HG03354 (cell line): ENCODE measurements around the gene ACSL5.
A peak's percentile ranks its signal among the peaks of the same experiment; 100 is the strongest.
"Not testable (repeated sequence)": the region's sequence is repeated elsewhere in the genome, so short reads cannot be mapped to it uniquely, and the experiment has no call there.

Experiments
- ATAC-seq: cut with Tn5 transposase; IDR thresholded peaks from one replicate; pipeline ENCODE4 v1.9.1; 2021; ENCODE audit warnings: mild to moderate bottlenecking; ENCODE audit not compliant: unreplicated experiment, poor library complexity, severe bottlenecking

Gene ACSL5

DNA sequence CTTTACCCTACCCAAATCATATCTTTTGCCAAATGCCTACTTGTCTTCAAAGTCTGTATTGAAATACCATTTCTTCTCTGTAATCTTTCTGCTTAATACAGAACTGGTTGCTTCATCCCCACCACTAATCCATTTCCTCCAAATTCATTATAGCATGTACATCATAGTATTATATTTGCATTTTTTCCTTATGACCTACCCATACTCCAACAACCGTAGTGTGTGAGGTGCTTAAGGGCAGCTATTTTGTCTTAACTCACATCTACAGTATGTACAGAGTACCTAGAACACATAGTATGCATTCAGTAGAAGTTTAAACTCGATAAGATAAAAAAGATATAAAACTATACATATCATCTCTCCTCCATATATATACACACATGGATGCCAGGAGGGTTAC lies 23.7 kb downstream of the ACSL5 start:
- no peak for ATAC-seq

DNA sequence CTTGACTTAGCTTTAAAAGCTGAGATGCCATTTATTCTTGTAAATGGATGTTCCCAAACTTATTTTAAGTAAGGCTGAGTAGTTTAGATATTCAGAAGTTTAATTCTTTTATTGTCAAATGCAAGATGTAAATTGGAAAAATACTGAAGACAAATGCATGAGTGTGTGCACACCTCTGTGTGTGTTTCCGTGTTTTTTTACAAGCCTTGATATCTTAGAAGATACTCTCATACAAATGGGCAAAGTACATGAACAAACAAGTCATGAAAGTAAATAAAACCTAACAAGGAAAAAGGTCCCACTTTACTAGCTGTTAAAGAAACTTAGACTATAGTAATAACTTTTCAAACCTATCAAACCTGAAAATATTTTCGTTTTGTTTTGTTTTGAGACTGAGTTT lies 29.0 kb downstream of the ACSL5 start:
- ATAC-seq, result no peak

DNA sequence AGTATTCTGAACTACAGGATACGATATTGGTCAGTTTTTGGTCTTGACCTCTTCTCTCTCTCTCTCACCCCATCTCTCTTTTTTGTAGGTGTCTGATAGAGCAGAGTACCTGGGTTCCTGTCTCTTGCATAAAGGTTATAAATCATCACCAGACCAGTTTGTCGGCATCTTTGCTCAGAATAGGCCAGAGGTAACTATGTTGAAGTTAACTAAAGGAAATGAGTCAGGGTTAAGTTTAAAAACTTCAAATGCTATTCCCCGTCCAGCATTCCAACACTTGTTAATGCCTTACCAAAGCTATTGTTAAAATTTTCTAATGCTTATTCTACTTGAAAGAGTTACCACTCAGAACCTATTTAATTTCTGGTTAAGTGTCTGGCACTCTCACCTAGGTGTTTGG lies 30.7 kb downstream of the ACSL5 start:
- no peak for ATAC-seq

DNA sequence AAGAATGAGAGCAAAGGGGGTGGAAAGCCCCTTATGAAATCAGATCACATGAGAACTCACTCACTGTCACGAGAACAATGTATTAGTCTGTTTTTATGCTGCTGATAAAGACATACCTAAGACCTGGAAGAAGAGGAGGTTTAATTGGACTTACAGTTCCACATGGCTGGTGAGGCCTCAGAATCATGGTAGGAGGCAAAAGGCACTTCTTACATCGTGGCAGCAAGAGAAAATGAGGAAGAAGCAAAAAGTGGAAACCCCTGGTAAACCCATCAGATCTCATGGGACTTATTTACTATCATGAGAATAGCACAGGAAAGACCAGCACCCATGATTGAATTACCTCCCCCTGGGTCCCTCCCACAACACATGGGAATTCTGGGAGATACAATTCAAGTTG lies 32.9 kb downstream of the ACSL5 start:
- not testable (repeated sequence) for ATAC-seq

DNA sequence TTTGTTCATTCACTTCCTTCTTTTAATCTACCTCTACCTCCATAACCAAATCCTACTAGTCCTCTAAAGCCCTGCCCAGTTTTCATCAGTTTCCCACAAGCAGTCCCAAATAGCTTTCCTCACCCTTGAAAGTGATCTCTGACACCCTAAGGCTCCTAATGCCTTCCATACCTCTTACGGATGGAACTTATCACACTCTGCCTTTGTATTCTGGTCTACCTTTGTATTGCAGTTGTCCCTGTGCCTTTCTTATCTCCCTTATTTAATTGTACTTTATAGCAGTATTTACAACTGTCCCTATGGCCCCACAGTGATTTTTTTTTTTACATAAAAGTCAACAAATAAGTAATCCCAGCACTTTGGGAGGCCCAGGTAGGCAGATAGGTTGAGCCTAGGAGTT lies 33.8 kb downstream of the ACSL5 start:
- ATAC-seq, result no peak

DNA sequence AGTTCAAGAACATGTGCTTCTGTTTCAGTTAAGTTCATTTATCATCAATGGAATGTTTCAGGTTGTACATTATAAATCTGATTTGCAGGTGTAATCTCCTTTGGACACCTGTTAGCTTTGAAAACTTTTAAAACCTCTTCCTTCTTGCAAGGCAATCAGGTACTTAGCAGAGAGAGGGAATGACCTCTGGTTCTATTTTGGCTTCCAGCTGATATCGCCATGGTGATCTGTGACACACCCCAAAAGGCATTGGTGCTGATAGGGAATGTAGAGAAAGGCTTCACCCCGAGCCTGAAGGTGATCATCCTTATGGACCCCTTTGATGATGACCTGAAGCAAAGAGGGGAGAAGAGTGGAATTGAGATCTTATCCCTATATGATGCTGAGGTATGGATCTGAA lies 35.4 kb downstream of the ACSL5 start:
- ATAC-seq, result no peak

DNA sequence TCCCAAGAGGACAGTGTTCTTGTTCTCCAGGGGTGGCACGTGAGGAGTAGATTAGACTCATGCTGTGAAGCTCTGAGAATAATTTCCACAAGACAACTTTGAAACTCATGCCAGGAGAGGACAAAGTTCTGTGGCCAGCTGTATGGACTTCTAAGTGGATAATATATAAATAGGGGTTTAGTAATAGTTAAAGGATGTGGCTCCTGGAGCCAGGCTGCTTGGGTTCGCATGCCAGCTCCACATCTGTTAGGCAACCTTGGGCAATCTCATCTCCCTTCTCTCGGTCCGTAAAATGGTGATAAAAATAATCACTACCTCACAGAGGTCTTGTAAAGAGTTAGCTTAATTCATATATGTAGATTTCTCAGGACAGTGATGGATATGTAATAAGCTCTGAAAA lies 35.8 kb downstream of the ACSL5 start:
- ATAC-seq, result no peak

DNA sequence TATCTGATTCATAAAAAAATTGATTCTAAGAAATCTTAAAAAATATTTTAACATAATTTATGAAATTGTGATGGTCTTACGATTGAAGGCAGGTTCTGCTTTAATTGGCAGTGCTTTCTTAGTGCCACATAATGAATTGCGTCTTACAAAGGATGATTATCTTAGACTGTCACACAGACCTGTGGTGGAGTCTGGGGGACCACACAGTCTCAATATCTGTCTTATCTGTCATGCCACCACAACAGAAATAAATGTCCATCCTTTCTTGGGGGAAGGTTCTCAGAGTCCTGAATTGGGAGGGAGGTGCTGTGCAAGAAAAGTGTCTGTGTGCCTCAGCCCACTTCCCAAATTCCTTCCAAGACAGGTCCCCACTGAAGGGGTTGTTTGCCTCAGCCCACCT lies 38.8 kb downstream of the ACSL5 start:
- no peak for ATAC-seq

DNA sequence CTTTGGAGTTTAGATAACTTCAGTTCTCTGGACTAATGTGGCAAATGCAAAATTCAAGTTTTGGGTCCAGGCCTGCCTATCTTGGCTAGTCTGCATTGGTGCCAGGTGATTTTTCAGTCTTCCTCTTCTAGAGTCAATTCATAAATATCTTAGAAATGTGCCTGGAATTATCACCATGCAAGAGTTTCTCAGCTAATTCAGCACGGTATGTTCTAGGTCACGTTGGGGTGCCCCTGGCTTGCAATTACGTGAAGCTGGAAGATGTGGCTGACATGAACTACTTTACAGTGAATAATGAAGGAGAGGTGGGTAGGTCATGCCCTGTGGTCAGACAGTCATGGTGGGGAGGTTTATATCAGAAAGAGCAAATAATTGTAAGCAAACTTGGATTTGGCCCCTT lies 47.8 kb downstream of the ACSL5 start:
- no peak for ATAC-seq

DNA sequence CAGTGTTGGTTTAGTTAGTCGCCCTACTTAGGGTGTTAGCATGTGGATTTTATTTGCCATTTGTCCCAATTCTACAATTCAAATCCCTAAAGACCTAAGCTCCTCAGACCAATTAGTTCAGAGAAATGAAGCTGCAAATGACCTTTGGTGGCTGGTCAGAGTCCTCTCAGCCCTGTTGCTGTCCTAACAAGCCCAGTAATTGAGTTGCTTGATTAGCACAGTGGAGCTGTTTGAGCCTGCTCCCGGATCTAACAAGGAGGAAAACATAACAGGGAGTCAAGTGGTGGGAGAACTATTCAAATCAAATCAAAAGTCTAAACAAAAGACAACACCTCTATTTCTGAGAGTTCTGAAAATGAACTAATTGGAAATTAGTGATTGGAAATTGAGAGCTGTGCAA lies 50.7 kb downstream of the ACSL5 start:
- no peak for ATAC-seq

DNA sequence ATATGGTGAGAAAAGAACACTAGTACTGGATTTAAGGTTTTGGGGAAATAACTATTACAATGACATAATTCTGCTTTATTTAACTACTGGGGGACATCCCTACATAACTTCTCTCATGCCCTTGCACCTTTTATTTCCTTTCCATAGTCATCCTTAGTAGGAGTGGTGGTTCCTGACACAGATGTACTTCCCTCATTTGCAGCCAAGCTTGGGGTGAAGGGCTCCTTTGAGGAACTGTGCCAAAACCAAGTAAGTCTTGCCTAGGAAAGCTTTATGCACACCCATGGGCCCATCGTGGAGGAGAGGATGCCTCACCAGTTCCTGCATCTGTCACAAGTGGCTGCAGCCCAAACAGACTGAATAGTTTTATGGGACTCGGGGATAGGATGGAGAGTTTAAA lies 52.2 kb downstream of the ACSL5 start:
- ATAC-seq, result no peak

DNA sequence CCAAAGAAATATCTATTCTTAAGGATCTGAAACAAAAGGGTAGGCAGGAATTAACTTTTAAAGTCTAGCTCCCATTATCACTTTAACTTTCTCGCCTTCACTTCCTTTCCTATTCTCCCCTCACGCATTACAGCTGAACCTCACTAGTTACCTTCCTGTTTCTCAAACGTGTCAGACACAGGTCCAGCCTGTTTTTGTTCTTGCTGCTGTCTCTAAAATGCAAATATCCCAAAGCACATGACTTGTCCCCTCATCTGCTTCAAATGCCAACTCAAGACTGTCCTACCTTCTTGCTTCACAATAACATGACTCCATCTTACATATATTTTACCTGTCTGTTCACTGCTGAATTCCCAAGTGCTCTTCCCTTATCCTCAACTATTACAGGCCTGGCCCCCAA lies 55.2 kb downstream of the ACSL5 start:
- peak; percentile 58 for ATAC-seq

DNA sequence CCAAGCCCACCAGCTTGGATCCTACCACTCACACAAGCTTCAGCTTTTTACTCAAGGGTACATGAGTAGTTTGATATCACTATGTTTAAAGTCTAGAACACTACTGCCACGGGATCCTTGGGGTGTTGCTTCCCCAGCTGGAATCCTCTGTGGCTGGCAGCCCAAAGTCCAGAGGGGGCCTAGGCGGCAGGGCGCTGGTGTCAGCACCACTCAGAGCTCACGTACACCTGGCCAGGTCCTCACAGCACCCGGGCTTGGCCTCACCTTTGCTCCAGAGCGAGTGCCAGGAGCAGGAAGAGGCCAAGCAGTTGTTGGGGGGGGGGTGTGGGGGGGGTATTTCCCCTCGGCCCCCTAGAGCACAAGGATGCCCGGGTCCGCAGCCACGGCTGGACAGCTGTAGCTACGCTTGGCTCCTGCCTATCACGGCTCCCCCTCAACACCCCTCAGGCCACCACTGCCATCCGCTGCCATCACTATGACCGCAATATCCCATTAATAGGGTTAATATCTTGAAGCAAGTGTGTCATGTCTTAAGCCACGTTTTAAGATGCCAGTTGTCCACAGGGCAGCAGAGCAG lies 55.8 kb downstream of the ACSL5 start:
- no peak for ATAC-seq

DNA sequence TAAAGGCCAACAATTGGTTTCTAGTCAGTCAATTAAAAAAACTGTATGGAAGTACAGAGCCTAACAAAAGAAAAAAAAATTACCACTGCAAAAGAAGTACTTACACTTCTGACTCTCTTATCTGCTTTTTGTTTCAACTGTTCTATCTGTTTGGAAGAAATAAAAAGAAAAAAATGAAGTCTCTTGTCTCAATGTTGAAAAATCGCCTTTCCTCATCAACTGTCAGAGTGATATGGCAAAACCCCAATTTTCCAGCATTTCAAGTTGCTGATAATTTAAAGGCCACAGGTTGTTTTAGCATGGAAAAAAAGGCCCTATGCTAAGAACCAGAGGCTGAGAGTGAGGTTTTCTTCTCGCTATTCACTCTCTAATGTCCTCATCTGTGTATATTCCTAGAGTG lies 59.2 kb downstream of the ACSL5 start:
- no peak for ATAC-seq

DNA sequence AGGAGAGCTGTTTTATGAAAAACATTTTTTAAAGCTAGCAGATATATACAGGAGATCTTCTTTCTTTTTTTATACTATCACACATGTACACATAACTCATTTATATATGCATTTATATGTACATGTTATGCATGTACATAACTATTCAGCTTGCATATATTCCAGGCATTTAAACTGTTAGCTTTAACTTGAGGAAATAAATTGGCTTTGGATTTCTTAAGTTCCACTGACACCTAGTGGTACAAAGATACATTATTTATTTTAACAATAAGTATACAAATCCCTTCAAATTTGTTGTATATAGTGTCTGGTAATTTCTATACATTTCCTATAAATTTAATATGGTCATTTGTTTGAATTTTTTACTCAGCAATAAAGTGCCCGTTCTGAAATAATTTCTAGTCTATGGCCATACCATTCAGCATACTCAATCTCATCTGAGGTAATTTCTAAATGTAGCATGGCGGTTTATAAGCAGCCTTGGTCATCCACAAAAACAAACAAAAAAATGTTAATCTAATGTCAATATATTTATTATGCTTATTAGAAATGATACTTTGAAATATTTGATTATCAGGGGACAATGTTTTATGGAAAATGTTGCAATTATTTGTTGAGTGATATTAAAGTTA lies 61.2 kb downstream of the ACSL5 start:
- ATAC-seq, result no peak

DNA sequence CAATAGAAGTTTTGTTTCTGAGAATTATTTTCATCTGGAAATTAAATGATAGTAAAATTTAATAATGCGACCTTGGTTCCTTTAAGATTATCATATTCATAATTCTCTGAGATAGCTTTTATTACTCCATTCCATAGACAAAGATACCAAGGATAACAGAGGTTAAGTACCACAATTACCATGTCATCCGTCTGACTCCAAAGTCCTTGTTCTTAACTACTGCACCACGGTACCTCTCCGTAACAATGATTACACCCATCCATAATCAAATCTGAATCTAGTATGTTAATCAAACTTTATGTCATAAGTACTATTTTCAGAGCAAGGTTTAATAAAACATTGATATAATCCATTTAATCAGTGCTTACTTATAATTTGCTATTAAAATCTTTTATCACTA lies 64.4 kb downstream of the ACSL5 start:
- ATAC-seq, result no peak

DNA sequence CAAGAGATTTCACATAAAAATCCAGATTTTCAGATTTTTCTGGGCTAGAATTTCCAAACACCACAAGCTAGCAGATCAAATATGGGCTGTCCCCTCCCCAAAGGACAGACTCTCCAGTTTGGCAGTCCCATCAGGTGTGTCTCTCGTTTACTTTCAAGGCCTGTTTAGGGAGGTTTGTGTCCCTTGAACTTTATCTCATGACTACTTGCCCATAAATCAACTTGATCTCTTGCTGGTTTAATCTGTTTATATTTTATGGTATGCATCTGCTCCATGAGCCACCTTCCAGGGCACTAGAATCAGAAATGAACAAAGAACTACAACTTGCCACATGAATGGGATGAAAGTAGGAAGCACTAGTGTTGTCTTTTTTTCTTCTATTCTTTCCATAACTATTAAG lies 67.6 kb downstream of the ACSL5 start:
- ATAC-seq, result no peak

DNA sequence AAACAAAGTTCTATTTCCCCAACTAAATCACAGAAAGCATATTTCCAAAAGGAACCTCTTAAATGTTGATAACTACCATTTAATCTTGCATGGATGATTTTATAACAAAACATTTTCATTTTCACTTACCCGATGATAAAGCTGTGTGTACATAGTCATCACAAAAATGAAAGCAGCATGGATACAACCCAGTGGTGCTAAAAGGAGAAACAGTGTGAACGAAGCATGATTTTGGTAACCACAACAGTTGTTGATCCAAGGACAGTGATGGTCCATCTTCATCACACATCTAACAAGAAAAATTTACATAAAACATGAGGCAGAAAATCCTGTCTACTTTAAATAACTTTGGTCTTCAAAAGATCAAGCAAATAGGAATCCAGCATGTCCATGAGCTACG lies 68.1 kb downstream of the ACSL5 start:
- ATAC-seq, result no peak

DNA sequence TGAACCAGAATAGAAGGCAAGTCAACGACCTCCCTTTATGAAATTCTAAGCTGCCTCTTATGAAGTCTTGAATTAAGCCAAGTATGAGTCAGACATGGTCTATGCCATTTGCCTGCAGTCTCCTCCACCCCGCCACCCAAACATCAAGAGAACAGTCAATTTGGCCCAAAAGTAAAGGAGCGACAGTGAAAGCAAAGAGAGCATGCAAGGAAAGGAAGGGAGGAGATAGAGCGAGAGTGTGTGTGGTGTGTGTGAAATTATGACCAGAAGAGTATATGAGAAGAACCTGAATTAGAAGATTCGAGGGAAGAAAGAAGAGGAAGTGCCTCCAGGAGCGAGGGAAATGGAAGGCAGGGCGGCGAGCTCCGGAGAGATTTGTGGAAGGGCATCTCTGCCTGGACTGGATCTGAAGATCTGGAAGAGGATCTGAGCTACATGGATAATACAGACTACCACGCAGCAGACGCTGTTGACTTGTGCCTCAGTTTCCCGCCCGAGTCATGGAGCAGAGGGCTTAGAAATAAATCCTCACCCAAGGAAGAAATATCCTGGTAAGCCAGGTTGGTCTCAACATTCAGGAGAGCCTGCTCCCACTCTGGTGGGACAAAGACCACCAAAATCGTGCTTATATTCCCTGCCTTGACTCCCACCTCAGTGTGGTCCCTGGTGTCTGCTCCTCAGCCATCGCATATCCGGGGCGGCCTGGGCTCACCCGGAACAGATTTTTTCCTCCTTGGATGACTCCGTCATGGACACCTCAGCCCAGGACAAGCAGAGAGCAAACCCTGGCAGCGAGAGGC lies 72.3 kb downstream of the ACSL5 start:
- no peak for ATAC-seq

DNA sequence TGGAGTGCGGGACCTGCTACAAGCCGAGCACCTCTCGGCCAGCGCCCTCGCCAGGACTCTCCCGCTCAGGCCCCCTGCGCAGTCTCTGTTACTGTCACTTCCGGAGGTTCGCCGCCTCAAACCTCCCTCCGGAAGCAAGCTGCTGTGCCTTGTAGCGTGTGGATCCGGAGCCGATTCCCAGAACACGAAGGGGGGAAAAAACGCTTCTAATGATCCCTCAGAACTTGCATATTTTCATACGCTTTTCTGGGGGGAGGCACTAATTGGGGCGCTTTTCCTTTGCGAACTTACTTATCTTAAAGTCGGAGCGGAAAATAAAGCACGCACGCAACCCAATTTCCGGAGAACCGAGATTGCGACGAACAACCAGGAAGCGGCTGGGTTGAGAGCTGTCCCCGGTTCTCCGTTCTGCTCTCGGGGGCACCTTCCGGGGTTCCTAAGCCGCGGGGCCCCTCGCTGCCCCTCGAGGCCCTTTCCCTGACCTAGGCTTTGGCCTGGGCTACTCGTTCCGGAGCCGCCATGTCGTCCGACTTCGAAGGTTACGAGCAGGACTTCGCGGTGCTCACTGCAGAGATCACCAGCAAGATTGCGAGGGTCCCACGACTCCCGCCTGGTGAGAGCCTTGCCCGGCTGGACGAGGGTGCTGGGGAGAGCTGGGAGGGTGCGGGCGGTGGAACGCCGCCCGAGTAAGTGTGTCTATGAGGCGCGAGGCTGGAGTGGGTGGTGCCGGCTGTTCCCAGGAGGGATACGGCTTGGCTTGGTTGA lies 73.1 kb downstream of the ACSL5 start, which contains the start of the genes VTI1A and ZDHHC6:
VTI1A (plus strand) TSS at position 361 of the 765 bp plus-strand sequence; CDS start at position 520, 159 bp downstream.
ZDHHC6 (minus strand) TSS at position 60 of the 765 bp plus-strand sequence. CDS start 1,478 bp downstream, outside the sequence.
- ATAC-seq, result peak; percentile 95
